HepG2 (cell line): Measurements from ENCODE around the gene CTNNA2. TPM values are rescaled to one million over a fixed set of nuclear protein-coding genes. Genes with fewer than 3 reads are reported as not detected.

Experiments used
- ATAC-seq: fragments of 200-7000 bp; cut with Tn5 transposase; 3 replicates; pipeline ENCODE4 v1.9.1; 2020; ENCODE audit warnings: mild to moderate bottlenecking, moderate library complexity
- BruUV-seq: library from RNA; stranded (reverse); fragments of 400-500 nt; replicated peaks from 2 replicates; lab custom pipeline; 2021; lab: Mats Ljungman, UMichigan
- CTCF ChIA-PET: fragments of 300-600 bp; formaldehyde crosslinking; extraction: SDS; loops from one replicate; lab custom pipeline; 2021; ENCODE audit warnings: low total read pairs, inconsistent platforms, low intra/inter-chr PET ratio; lab: Yijun Ruan, JAX
- POLR2A ChIA-PET: fragments of 350-600 bp; sonication (Branson Sonifier 250); formaldehyde crosslinking; loops from one replicate; lab custom pipeline; 2020; ENCODE audit warnings: antibody characterized with exemption, inconsistent platforms; lab: Yijun Ruan, JAX
- DNase-seq: peaks from one replicate; pipeline ENCODE4 v3.0.0-alpha.2; 2015; ENCODE audit warnings: low spot score
- FAIRE-seq: peaks from 3 replicates; lab custom pipeline; 2011; peaks lifted over from hg19 to GRCh38; lab: Jason Lieb, UNC
- H2AFZ ChIP-seq: one replicate; pipeline ENCODE4 v1.6.1; 2011; ENCODE audit warnings: low read length, inconsistent platforms
- H3K27ac ChIP-seq: fragments of 300-600 bp; 3 replicates; pipeline ENCODE4 v1.8.0; 2011; ENCODE audit warnings: mixed run types, mild to moderate bottlenecking, mixed read lengths, low read length, inconsistent platforms; ENCODE audit not compliant: insufficient read depth; ENCODE audit errors: extremely low read length
- H3K27me3 ChIP-seq, 2 experiments: fragments of 200-600 bp in 1 of 2; 2 replicates in 1 of 2; 3 replicates in 1 of 2; pipeline versions ENCODE4 v1.6.0 to v1.8.0; 2011; ENCODE audit warnings: low read length in 2 of 2, mild to moderate bottlenecking in 2 of 2, moderate library complexity in 2 of 2, inconsistent platforms in 1 of 2; ENCODE audit not compliant: insufficient read depth in 2 of 2, control insufficient read depth in 1 of 2
- H3K36me3 ChIP-seq, 2 experiments: fragments of 200-600 bp in 1 of 2; replicated peaks in 1 of 2; 2 replicates in 1 of 2; 3 replicates in 1 of 2; pipeline versions ENCODE4 v1.5.1 to v1.8.0; 2011; ENCODE audit warnings: low read length in 2 of 2, inconsistent platforms in 1 of 2; ENCODE audit not compliant: insufficient read depth in 2 of 2, control insufficient read depth in 1 of 2
- H3K4me1 ChIP-seq: 2 replicates; pipeline ENCODE4 v1.5.1; 2012; ENCODE audit warnings: low read length, inconsistent platforms; ENCODE audit not compliant: insufficient read depth
- H3K4me2 ChIP-seq: 2 replicates; pipeline ENCODE4 v1.6.0; 2011; ENCODE audit warnings: low read depth, low read length, inconsistent platforms
- H3K4me3 ChIP-seq, 3 experiments: fragments of 200-600 bp in 1 of 3; sonication (generic), shearing (Covaris generic) in 1 of 3; replicated peaks in 1 of 3; 2 replicates each; pipeline ENCODE4 v1.5.1; 2011 to 2016; ENCODE audit warnings: low read length in 3 of 3, inconsistent platforms in 2 of 3, low read depth in 2 of 3, mild to moderate bottlenecking in 2 of 3, control low read depth in 1 of 3, mixed read lengths in 1 of 3; ENCODE audit not compliant: insufficient read depth in 1 of 3
- H3K79me2 ChIP-seq: one replicate; pipeline ENCODE4 v1.6.1; 2011; ENCODE audit warnings: low read length, inconsistent platforms; ENCODE audit not compliant: insufficient read depth
- H3K9ac ChIP-seq: 2 replicates; pipeline ENCODE4 v1.6.0; 2011; ENCODE audit warnings: mild to moderate bottlenecking, low read depth, low read length, inconsistent platforms; ENCODE audit not compliant: insufficient read depth
- H3K9me3 ChIP-seq: 2 replicates; pipeline ENCODE4 v1.5.1; 2012; ENCODE audit warnings: mild to moderate bottlenecking, low read length
- H4K20me1 ChIP-seq: 2 replicates; pipeline ENCODE4 v1.6.0; 2011; ENCODE audit warnings: inconsistent platforms, mild to moderate bottlenecking, low read length, moderate library complexity; ENCODE audit not compliant: insufficient read depth
- GATA4 ChIP-seq: sonication (generic); IDR thresholded peaks from 2 replicates; pipeline ENCODE4 v1.6.1; 2016; ENCODE audit warnings: antibody characterized with exemption, low read depth, borderline replicate concordance
- LCORL ChIP-seq, 2 experiments: fragments of 450-650 bp in 1 of 2; sonication (generic) in 1 of 2; formaldehyde crosslinking in 1 of 2; IDR thresholded peaks; 2 replicates each; pipeline versions ENCODE4 v1.5.0 to v1.6.1; 2017 to 2020; ENCODE audit warnings: antibody characterized with exemption in 1 of 2, missing genetic modification reagents in 1 of 2
- MYC ChIP-seq: sonication (generic); formaldehyde crosslinking; IDR thresholded peaks from 2 replicates; pipeline ENCODE4 v1.9.0; 2021; ENCODE audit warnings: missing genetic modification reagents, borderline replicate concordance
- SIN3B ChIP-seq: fragments of 150-350 bp; IDR thresholded peaks from 2 replicates; pipeline ENCODE4 v1.6.1; 2014; ENCODE audit warnings: low read length
- SP1 ChIP-seq, 2 experiments: fragments of 450-650 bp in 1 of 2; sonication (generic) in 1 of 2; formaldehyde crosslinking in 1 of 2; IDR thresholded peaks; 2 replicates each; pipeline versions ENCODE4 v1.4.0 to v1.6.1; 2016 to 2020; ENCODE audit warnings: missing genetic modification reagents in 1 of 2
- YEATS2 ChIP-seq: sonication (generic); formaldehyde crosslinking; IDR thresholded peaks from 2 replicates; pipeline ENCODE4 v1.4.0; 2020; ENCODE audit warnings: missing genetic modification reagents, borderline replicate concordance
- ZFP90 ChIP-seq: sonication (generic); formaldehyde crosslinking; IDR thresholded peaks from 2 replicates; pipeline ENCODE4 v1.8.0; 2022; ENCODE audit warnings: missing genetic modification reagents, mild to moderate bottlenecking, inconsistent platforms, borderline replicate concordance
- ZNF124 ChIP-seq: sonication (generic); formaldehyde crosslinking; IDR thresholded peaks from 2 replicates; pipeline ENCODE4 v1.4.0; 2020; ENCODE audit warnings: missing genetic modification reagents
- ZNF17 ChIP-seq: sonication (generic); formaldehyde crosslinking; IDR thresholded peaks from 2 replicates; pipeline ENCODE4 v1.5.0; 2020; ENCODE audit warnings: mild to moderate bottlenecking, missing genetic modification reagents
- ZNF337 ChIP-seq: sonication (generic); formaldehyde crosslinking; IDR thresholded peaks from 2 replicates; pipeline ENCODE4 v1.5.1; 2020; ENCODE audit warnings: missing genetic modification reagents, low read depth, mild to moderate bottlenecking, borderline replicate concordance
- ZNF660 ChIP-seq: sonication (generic); formaldehyde crosslinking; IDR thresholded peaks from 2 replicates; pipeline ENCODE4 v1.5.1; 2020; ENCODE audit warnings: mild to moderate bottlenecking, low read depth, missing genetic modification reagents, borderline replicate concordance
- WGBS: methylation state at CpG from one replicate; pipeline ENCODE4 v1.1.6; 2017; ENCODE audit warnings: low lambda C conversion rate; 5-methylcytosine and 5-hydroxymethylcytosine counted together
- in situ Hi-C: cut with HindIII; loops from 2 replicates; pipeline ENCODE4 v1.10.0; 2017; ENCODE audit warnings: low pct_unique_long_range_greater_than_20kb; ENCODE audit not compliant: extremely low pct_ligation_motif_present
- intact Hi-C: fragments of 100-400 bp; cut with micrococcal nuclease; formaldehyde crosslinking; loops from one replicate; pipeline ENCODE4 v1.10.0; 2022; ENCODE audit not compliant: unreplicated experiment
- polyA plus RNA-seq, 8 experiments: library from polyadenylated mRNA; depleted of rRNA in 3 of 8; stranded (reverse) in 7 of 8; unstranded in 1 of 8; fragments of >200 nt; fragmentation: Illumina TruSeq in 4 of 8; extraction: Trizol in 4 of 8; gene quantifications; 2 replicates each; pipeline versions ENCODE4 v1.2.1 to v1.2.3, GENCODE V29; 2011 to 2016; ENCODE audit warnings: low read depth in 4 of 8, missing spikeins in 1 of 8, mixed read lengths in 1 of 8; ENCODE audit not compliant: insufficient read depth in 1 of 8
- total RNA-seq, 5 experiments: library from RNA; depleted of rRNA; stranded (reverse); fragments of >200 nt; fragmentation: Illumina TruSeq; extraction: Trizol; gene quantifications; 2 replicates each; pipeline ENCODE4 v1.2.3, GENCODE V29; 2016; ENCODE audit warnings: low read depth in 1 of 5
- TF ChIP-seq, protein P1 (sequence below): IDR thresholded peaks from 2 replicates; pipeline ENCODE4 v1.6.1; 2016
- TF ChIP-seq, protein P2 (sequence below): sonication (generic); formaldehyde crosslinking; IDR thresholded peaks from 2 replicates; pipeline ENCODE4 v1.4.0; 2020; ENCODE audit warnings: mild to moderate bottlenecking, missing genetic modification reagents, borderline replicate concordance

The CTNNA2 gene
- total and polyA plus RNA-seq, 2 of the 13 experiments (the other 11 are each of a cell fraction or from before 2014, with no cell fraction given), result not detected

DNA sequence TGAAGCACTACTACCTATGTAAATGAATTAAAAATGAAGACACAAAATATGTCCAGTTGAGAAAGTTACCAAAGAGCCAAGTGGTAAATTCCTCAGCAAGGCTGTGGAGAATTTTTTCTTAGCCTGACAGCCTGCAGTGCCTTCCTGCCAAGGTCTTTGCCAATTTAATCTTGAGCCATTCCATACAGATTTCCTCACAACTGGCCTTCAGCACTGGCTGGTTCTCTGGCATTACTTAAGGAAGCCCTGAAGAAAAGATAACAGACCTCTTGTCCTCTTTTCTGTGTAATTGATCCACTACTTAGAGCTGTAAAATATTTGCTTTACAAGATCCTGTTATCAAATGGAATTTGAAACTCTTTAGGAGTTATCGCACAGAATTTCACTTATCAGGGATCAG is 1125.9 kb downstream of the CTNNA2 start:
- no peak overlapping the region for H2AFZ ChIP-seq
- ChIA-PET CTCF (no interaction called here), POLR2A (no interaction called here)
- no peaks in the 10 kb centered on the region for H3K79me2 ChIP-seq
- FAIRE-seq, result no peak
- 9% methylated on average over 1 of the region's 1 CpG for WGBS
- no TSS peak for BruUV-seq
- H3K27ac ChIP-seq, result no peak overlapping the region
- H3K4me3 ChIP-seq, result no peak overlapping the region
- H3K9me3 ChIP-seq, result peaks cover 98% of the 10 kb centered on the region
- H4K20me1 ChIP-seq, result no peaks in the 10 kb centered on the region
- no peaks in the 10 kb centered on the region for H3K4me1 ChIP-seq
- no peak for TF ChIP-seq SP1 (IDR thresholded peaks at IDR 0.05)
- no peak for TF ChIP-seq SP1 (CRISPR knock-in tag; IDR thresholded peaks at IDR 0.05)
- no peak for TF ChIP-seq ZNF660 (CRISPR knock-in tag)
- no peak for TF ChIP-seq ZFP90
- no peak for TF ChIP-seq ZNF124 (CRISPR knock-in tag)
- TF ChIP-seq, all 625 proteins: peak for 0
- Histone ChIP-seq H3K4me2 (no peak overlapping the region), H3K36me3 (no peaks in the 10 kb centered on the region), H3K27me3 (no peaks in the 10 kb centered on the region), H3K9ac (no peak overlapping the region)
- intact Hi-C loops, result no loop called here
- in situ Hi-C loops, result no loop called here
- DNase-seq (no peak), ATAC-seq (no peak)

DNA sequence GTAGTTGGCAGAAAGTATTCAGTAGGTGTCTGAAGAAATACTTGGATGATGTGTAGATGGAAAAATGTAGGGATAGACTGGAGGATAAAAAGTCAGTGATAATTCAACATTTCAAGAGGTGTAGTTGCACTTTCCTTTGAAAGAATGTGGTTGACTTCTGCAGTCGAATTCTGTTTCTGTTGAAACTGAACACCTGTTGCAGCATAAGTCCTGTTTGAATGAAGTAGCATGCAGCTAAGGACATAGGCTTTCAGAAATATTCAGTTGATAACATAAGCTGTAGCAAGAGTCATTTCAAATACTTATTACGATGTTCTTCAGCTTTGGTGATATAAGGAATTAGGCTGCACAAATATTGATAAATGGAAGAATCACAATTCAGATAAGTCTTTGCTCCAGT is 1129.6 kb downstream of the CTNNA2 start:
- FAIRE-seq, result no peak
- Histone ChIP-seq H4K20me1 (no peaks in the 10 kb centered on the region), H3K9ac (no peak overlapping the region), H3K36me3 (no peaks in the 10 kb centered on the region), H2AFZ (no peak overlapping the region), H3K4me1 (no peaks in the 10 kb centered on the region), H3K79me2 (no peaks in the 10 kb centered on the region), H3K27ac (no peak overlapping the region), H3K27me3 (no peaks in the 10 kb centered on the region), H3K4me2 (no peak overlapping the region), H3K9me3 (peaks cover 99% of the 10 kb centered on the region), H3K4me3 (no peak overlapping the region)
- WGBS, result 5% methylated on average over 2 of the region's 2 CpGs
- intact Hi-C loops, result no loop called here
- BruUV-seq, result no TSS peak
- no peak for DNase-seq
- CTCF ChIA-PET, result no interaction called here
- POLR2A ChIA-PET, result no interaction called here
- ATAC-seq, result no peak
- in situ Hi-C loops, result no loop called here
- TF ChIP-seq, protein P1, sequence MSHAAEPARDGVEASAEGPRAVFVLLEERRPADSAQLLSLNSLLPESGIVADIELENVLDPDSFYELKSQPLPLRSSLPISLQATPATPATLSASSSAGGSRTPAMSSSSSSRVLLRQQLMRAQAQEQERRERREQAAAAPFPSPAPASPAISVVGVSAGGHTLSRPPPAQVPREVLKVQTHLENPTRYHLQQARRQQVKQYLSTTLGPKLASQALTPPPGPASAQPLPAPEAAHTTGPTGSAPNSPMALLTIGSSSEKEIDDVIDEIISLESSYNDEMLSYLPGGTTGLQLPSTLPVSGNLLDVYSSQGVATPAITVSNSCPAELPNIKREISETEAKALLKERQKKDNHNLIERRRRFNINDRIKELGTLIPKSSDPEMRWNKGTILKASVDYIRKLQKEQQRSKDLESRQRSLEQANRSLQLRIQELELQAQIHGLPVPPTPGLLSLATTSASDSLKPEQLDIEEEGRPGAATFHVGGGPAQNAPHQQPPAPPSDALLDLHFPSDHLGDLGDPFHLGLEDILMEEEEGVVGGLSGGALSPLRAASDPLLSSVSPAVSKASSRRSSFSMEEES (CRISPR knock-in tag), result no peak
- TF ChIP-seq, protein P2, sequence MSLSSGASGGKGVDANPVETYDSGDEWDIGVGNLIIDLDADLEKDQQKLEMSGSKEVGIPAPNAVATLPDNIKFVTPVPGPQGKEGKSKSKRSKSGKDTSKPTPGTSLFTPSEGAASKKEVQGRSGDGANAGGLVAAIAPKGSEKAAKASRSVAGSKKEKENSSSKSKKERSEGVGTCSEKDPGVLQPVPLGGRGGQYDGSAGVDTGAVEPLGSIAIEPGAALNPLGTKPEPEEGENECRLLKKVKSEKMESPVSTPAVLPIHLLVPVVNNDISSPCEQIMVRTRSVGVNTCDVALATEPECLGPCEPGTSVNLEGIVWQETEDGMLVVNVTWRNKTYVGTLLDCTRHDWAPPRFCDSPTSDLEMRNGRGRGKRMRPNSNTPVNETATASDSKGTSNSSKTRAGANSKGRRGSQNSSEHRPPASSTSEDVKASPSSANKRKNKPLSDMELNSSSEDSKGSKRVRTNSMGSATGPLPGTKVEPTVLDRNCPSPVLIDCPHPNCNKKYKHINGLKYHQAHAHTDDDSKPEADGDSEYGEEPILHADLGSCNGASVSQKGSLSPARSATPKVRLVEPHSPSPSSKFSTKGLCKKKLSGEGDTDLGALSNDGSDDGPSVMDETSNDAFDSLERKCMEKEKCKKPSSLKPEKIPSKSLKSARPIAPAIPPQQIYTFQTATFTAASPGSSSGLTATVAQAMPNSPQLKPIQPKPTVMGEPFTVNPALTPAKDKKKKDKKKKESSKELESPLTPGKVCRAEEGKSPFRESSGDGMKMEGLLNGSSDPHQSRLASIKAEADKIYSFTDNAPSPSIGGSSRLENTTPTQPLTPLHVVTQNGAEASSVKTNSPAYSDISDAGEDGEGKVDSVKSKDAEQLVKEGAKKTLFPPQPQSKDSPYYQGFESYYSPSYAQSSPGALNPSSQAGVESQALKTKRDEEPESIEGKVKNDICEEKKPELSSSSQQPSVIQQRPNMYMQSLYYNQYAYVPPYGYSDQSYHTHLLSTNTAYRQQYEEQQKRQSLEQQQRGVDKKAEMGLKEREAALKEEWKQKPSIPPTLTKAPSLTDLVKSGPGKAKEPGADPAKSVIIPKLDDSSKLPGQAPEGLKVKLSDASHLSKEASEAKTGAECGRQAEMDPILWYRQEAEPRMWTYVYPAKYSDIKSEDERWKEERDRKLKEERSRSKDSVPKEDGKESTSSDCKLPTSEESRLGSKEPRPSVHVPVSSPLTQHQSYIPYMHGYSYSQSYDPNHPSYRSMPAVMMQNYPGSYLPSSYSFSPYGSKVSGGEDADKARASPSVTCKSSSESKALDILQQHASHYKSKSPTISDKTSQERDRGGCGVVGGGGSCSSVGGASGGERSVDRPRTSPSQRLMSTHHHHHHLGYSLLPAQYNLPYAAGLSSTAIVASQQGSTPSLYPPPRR, result no peak
- TF ChIP-seq GATA4 (no peak), SIN3B (no peak), YEATS2 (CRISPR knock-in tag) (no peak), ZNF337 (CRISPR knock-in tag) (no peak), MYC (no peak), ZNF17 (no peak), LCORL (IDR thresholded peaks at IDR 0.05) (no peak), LCORL (CRISPR knock-in tag; IDR thresholded peaks at IDR 0.05) (no peak)
